Stimulated activated CD4-positive, alpha-beta T cell treated with anti-CD3 and anti-CD28 coated beads, Interleukin-2, amount 100 ng/mL, for 4 hours (primary cell): ENCODE measurements around the gene CEP112.
"Not testable (repeated sequence)": the region's sequence is repeated elsewhere in the genome, so short reads cannot be mapped to it uniquely, and the experiment has no call there.

ENCODE experiments used
- DNase-seq: peaks from one replicate; pipeline ENCODE4 v3.0.0-alpha.2; 2020; ENCODE audit warnings: low read depth

Gene CEP112

GRCh38 chr17:65820306-65820705 lies 371.6 kb downstream of the CEP112 start:
- DNase-seq = no peak

- no peak for DNase-seq
Measured at GRCh38 chr17:65819810-65820209, 372.1 kb downstream of the CEP112 start.

- DNase-seq = no peak
Measured at GRCh38 chr17:65817951-65818350, 374.0 kb downstream of the CEP112 start.

DNA sequence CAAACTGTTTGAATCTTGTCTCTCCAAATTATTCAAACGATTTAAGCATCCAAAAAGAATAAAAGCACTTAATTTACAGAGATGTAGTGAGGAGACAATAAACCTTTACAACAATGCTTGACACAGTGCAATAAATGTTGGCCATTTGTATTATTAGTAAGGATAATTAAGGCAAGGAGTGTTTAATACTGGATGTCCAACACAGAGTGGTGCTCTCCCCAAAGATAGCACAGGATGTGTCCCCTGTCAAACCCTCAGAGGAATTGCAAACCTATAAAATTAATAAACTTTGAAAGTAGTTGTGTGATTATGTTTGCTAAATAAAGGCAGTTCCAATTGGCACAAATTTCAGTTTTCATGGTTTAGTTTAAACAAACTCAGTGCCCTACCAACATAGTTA lies 377.5 kb downstream of the CEP112 start:
- DNase-seq = no peak

DNA sequence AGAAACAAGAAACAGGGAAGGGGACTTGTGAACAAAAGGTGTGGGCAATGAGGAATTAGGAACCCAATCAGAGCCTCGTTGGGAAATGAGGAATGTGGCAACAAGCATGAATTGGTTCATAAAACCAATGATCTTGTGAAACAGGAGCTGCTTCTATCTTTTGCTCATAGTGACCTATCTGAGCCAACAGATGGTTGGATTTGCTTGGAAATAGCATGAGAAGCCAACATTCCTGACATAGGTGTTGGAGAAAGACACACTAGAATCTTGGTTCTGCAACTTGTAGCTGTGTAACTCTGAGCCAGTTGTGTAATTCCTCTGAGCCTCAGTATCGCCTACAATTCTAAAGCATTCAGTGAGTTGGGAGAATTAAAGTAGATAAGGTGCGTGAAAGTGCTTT lies 378.6 kb downstream of the CEP112 start:
- DNase-seq = no peak

DNA sequence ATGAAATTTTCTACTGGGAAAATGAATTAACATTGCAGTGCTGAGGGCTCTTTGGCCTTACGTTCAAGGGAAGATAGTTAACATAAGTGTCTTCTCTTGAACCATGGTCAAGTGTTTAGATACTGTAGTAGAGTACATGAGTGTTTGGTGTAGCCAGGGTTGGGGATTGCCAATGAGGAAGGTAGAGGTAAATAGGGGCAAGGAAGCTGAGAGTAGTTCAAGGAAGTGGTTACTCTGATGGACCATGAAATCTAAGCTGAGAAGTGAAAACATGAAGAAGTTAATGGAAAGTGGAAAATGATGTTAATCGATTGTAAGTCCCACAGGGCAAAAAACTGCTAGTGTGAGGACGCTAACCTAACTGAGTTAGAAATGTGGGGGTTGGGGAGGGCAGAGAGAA lies 380.9 kb downstream of the CEP112 start:
- DNase-seq = no peak

DNA sequence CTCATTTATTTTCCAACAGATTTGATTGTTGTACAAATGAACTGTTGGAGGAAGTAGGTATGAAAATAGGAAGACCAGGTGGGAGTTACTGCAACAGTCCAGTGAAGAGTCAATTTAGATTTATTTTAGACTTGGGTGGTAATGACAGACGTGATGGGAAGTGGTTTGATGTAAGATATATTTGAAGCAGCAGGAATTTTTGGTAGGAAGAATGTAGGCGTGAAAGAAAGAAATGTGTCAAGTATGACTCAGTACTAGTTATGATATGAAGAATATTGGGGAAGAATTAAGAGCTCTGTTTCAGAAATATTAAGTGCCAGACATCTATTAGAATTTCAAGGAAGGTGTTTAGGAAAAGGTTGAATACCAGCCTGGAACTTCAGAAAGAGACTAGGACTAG lies 382.6 kb downstream of the CEP112 start:
- DNase-seq = no peak

DNA sequence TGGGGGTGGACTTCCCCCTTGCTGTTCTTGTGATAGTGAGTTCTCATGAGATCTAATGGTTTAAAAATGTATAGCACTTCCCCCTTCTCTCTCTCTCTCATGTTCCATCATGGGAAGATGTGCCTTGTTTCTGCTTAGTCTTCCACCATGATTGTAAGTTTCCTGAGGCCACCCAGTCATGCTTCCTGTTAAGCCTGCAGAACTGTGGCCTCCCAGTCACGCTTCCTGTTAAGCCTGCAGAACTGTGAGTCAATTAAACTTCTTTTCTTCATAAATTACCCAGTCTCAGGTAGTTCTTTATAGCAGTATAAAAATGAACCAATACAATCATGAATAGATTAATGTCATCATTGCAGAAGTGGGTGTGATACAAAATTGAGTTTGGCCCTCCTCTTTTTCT lies 383.4 kb downstream of the CEP112 start:
- not testable (repeated sequence) for DNase-seq

DNA sequence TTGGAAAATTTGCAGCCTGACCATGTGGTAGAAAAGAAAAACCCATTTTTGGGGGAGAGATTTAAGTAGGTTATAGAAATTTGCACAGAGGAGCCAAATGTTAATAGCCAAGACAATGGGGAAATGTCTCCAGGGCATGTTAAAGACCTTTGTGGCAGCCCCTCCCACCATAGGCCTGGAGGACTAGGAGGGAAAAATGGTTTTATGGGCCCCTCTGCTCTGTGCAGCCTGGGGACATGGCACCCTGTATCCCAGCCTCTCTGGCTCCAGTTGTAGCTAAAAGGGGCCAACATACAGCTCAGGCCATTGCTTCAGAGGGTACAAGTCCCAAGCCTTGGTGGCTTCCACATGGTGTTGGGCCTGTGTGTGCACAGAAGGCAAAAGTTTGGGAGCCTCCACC lies 384.6 kb downstream of the CEP112 start:
- no peak for DNase-seq

GRCh38 chr17:65801513-65801912 lies 390.4 kb downstream of the CEP112 start:
- no peak for DNase-seq

DNA sequence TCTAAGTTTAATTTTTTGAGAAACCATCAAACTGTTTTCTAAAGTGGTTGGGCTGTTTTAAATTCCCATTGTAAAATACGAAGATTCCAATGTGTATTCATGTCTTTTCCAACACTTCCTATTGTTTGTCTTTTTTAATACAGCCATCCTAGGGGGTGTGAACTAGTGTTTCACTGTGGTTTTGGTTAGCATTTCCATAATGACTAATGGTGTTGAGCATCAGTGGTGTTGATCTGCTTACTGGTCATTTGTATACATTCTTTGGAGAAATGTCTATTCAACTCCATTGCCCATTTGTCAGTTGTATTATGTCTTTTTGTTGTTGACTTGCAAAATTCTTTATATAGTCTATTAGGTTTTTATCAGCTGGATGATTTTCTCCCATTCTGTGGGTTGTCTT lies 391.3 kb downstream of the CEP112 start:
- DNase-seq = no peak

- no peak for DNase-seq
Measured at GRCh38 chr17:65799869-65800268, 392.1 kb downstream of the CEP112 start.

GRCh38 chr17:65799454-65799853 lies 392.5 kb downstream of the CEP112 start:
- DNase-seq = no peak

DNA sequence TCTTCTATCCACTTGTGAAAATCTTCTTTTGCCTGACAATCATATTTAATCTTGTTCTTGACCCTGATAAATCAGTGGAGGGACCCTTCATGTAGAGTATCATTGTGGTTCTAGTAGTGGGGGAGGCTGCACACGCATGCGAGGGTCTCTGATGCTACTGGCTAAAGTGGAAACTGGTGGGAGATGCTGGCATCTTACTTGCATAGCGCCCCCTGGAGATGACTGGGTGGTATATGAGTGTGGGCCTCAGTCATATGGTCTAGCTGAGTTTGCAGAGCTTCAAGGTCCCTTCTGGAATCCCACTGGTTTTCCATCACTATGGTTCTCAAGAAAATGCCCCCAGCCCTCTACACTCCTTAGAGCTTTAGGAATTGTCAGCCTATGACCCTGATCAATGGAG lies 394.1 kb downstream of the CEP112 start:
- DNase-seq = no peak

DNA sequence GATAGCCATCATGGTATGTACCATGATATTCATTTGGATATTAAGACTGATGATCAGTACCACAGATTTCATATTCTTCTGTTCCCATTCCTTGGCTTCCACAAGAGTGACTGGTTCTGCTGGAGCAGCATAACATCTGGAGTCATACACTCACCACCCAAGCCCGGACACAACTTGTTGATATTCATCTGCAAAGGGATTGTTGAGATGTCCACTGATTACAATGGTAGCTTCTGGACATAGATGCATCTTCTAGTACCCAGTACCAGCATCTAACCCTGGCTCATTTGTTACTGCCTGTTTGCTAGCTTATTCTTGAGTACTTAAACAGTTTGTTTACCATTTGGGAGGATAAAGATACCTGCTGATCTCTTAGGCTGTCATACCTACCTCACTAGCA lies 394.8 kb downstream of the CEP112 start:
- DNase-seq = no peak

DNA sequence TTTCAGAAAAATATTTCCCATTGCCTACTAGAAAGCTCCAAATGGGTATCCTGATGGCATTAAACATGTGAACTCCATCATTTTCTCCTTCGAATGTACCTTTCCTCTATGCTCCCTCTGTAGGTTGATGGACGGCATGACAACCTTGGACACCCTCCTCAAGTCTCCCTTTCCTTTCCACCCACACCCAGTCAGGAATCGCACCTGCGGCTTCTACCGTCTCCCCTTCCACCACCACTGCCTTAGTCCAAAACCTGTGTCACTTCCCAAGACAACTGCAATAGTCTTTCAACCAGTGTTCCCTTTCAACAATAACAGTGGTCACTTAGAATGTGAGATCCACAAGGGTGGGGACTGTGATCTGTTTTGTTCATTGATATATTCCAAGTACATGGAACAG lies 397.4 kb downstream of the CEP112 start:
- DNase-seq = no peak

DNA sequence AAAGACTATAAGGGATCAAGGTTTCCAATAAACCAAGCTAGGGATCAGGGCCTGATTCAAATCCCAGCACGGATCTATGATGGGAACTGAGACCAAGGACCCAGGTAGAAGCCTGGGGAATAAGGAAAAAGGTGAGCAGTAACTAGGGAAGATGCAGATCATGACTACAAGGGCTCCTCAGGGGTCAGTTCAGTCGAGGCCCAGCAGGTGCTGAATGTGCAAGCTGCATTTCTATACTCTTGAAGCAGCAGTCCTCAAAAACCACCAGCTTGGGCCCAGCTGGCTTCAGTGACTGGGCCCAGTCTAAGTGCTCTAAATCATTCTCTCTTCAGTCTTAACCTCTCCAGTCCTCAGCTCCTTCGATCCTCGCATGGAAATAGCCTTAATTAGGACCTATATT lies 401.7 kb downstream of the CEP112 start:
- no peak for DNase-seq

DNA sequence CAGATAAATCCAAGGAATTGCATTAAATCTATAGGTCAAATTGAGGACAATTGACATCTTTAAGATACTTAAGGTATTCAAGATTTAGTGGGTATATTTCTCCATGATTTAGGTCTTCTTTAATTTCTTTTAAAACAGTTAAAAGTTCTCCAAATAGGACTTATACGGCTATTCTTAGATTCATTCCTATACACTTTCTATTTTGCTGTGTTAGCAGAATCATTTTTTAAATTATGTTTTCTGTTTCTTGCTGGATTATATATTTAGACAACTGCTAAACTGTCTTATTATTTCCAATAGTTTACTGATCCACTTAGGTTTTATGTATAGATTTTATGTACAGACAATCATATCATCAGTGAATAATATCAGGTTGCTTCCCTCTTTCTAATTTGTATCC lies 404.4 kb downstream of the CEP112 start:
- no peak for DNase-seq

GRCh38 chr17:65786479-65786878 lies 405.5 kb downstream of the CEP112 start:
- no peak for DNase-seq

- DNase-seq = no peak
Measured at GRCh38 chr17:65785109-65785508, 406.8 kb downstream of the CEP112 start.

DNA sequence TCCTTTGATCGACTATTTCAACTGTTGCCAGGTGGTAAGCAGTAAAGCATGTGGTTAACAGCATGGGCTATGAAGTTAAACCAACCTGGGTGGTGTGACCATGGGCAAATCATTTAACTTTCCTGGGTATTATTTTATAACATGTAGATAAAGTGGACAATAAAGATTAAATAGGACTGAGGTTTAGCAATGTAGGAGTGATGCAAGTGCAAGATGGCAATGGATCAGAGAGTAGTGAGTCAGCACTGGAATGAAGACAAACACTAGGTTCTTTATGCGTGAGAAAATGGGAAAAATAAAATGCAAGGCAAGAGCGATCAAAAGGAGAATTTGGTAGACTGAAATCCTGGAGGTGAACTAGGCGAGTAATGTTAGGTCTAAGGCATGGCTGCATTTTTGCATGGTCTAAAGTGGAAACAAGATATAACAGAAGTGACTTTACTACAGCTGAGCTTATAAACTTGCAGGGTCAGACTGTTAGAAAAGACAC lies 408.0 kb downstream of the CEP112 start:
- no peak for DNase-seq

- not testable (repeated sequence) for DNase-seq
Measured at GRCh38 chr17:65782104-65782706, 409.7 kb downstream of the CEP112 start.

- no peak for DNase-seq
Measured at GRCh38 chr17:65780111-65780510, 411.8 kb downstream of the CEP112 start.

DNA sequence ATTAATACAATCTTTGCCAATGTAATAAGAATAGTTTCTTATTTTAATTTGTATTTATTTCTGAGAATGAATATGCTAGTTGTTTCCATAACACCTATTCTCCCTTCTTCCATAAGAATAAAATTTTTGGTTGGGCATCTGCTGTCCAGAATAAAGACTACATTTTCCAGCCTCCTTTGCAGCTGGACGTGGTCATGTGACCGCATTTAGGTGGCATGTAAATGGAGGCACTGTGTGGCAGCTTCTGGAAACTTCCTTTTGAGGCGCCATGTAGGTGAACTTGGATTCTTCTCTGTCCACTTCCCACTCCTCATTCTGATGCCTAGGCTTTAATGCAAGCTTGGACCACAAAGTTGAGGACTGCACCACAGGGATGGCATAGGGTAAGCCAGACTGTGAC lies 415.0 kb downstream of the CEP112 start:
- no peak for DNase-seq

- DNase-seq = no peak
Measured at GRCh38 chr17:65774787-65775186, 417.1 kb downstream of the CEP112 start.
